ENCODE measurements around the gene CDKN1C.

CDKN1C gene

DNA sequence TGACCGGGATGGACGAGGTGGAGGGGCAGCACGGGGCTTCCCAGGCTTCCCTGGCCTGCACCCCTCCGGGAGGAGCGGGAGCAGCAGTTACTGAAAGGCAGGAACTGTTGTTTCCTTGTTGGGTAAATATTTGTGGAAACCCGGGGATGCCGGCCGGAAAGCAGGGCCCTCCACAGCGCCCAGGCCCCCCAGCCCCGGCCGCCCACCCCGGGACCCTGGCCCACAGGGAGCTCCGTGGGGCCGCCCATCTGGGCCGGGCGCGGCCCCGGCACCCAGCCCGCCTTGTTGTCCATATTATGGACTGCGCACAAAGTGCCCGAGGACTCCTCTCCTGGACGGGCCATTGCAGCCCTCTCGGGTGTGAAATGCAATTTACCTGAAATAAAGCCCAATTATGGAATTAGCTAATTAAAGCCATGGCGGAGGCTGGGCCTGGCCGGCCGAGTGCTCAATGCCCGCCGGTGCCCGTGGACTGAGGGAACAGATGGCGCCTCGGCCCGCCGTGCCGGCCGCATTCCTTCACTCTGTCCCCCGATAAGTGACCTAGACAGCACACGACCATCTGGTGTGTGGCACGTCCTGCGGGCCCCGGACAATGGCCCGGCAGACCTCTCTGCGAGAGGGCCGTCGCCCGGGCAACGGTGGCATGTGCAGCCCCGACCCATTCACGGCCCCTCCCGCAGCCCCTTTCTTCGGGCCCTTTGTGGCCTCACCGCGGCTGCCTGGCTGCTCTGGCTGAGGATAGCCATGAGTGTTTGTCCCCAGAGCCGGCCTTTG lies 35.4 kb downstream of the CDKN1C start:
- TF ChIP-seq, protein P1, sequence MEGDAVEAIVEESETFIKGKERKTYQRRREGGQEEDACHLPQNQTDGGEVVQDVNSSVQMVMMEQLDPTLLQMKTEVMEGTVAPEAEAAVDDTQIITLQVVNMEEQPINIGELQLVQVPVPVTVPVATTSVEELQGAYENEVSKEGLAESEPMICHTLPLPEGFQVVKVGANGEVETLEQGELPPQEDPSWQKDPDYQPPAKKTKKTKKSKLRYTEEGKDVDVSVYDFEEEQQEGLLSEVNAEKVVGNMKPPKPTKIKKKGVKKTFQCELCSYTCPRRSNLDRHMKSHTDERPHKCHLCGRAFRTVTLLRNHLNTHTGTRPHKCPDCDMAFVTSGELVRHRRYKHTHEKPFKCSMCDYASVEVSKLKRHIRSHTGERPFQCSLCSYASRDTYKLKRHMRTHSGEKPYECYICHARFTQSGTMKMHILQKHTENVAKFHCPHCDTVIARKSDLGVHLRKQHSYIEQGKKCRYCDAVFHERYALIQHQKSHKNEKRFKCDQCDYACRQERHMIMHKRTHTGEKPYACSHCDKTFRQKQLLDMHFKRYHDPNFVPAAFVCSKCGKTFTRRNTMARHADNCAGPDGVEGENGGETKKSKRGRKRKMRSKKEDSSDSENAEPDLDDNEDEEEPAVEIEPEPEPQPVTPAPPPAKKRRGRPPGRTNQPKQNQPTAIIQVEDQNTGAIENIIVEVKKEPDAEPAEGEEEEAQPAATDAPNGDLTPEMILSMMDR (IDR thresholded peaks at IDR 0.05; ENCODE audit: insufficient read depth, low read length, missing control alignments): no peak
- DNase-seq (ENCODE audit: low read depth, low spot score): no peak
- H3K4me3 ChIP-seq (ENCODE audit: low read depth, low read length): no peak overlapping the region
- CTCF ChIA-PET: interaction anchor here (0.7 kb wide), 1 partner anchor 8 kb away, joined by 3 read pairs; no protein-coding TSS in a partner anchor
- POLR2A ChIA-PET: interaction anchor here (0.6 kb wide), 1 partner anchor 26 kb away, joined by 3 read pairs; no protein-coding TSS in a partner anchor

DNA sequence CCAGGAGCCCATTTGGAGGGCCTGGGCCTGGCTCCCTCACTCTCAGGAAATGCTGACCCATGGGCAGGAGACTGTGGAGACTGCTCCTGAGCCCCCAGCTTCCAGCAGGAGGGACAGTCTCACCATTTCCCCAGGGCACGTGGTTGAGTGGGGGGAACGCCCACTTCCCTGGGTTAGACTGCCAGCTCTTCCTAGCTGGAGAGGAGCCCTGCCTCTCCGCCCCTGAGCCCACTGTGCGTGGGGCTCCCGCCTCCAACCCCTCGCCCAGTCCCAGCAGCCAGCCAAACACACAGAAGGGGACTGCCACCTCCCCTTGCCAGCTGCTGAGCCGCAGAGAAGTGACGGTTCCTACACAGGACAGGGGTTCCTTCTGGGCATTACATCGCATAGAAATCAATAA lies 37.1 kb downstream of the CDKN1C start:
- TF ChIP-seq, protein P1 (IDR thresholded peaks at IDR 0.05; ENCODE audit: insufficient read depth, low read length, missing control alignments): no peak
- no peak overlapping the region for H3K4me3 ChIP-seq (ENCODE audit: low read depth, low read length)
- no peak for DNase-seq (ENCODE audit: low read depth, low spot score)
- CTCF ChIA-PET: no interaction called here
- POLR2A ChIA-PET: no interaction called here

DNA sequence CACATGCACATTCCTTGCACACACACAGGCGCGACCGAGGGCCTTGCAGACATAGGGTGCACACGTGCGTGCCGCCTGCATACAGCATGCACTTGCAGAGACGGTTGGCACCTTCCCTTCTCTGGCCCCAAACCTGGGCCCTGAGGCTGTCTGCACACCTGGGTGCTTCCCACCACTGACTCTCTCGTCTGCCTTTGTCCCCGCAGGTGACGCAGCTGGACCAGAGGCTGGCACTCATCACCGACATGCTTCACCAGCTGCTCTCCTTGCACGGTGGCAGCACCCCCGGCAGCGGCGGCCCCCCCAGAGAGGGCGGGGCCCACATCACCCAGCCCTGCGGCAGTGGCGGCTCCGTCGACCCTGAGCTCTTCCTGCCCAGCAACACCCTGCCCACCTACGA lies 38.0 kb downstream of the CDKN1C start:
- DNase-seq (ENCODE audit: low read depth, low spot score): no peak
- ChIA-PET CTCF (no interaction called here), POLR2A (no interaction called here)
- H3K4me3 ChIP-seq (ENCODE audit: low read depth, low read length): no peak overlapping the region
- TF ChIP-seq, protein P1 (IDR thresholded peaks at IDR 0.05; ENCODE audit: insufficient read depth, low read length, missing control alignments): no peak

DNA sequence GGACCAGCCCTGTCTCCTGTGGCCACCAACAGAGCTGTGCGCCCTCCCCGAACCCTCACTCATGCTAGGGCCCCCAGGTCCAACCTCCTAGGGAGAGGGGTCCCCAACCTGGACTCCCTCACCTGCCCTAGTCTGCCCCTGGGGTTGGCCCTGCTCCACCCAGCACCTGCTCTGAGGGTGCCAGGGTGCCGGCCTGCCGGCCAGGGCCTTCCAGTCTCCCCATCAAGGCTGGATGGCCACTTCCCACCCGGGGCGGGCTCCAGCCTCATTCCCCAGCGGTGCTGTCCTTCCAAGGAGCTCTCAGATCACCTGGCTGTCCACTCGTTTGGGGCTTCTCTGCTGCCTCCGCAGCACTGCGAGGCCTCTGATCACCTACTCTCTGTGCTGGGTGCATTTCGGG lies 39.1 kb downstream of the CDKN1C start:
- TF ChIP-seq, protein P1 (IDR thresholded peaks at IDR 0.05; ENCODE audit: insufficient read depth, low read length, missing control alignments): no peak
- ChIA-PET CTCF (interaction anchor here (0.7 kb wide), 1 partner anchor 41 kb away, joined by 3 read pairs; no protein-coding TSS in a partner anchor), POLR2A (no interaction called here)
- H3K4me3 ChIP-seq (ENCODE audit: low read depth, low read length): no peak overlapping the region
- no peak for DNase-seq (ENCODE audit: low read depth, low spot score)

DNA sequence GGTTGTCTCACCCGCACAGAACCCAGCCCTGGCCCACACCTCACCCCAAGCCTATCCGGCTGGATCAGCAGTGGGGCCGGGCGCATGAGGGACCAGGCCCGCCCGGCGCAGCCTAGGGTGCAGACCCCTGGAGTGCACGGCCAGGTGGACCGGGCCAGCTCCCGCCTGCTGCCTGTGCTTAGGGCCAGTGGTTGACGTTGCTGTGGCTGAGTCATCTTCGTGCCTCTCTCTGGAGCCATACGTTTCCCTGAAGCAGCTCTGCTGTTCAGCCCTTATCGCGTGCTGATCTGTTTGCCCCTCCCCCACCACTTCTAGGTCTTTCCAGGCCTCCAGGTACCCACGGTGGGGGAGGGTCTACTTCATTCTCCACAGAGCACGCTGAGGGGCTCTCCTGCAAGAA lies 39.5 kb downstream of the CDKN1C start:
- ChIA-PET POLR2A (no interaction called here), CTCF (no interaction called here)
- TF ChIP-seq, protein P1 (IDR thresholded peaks at IDR 0.05; ENCODE audit: insufficient read depth, low read length, missing control alignments): no peak
- DNase-seq (ENCODE audit: low read depth, low spot score): no peak
- no peak overlapping the region for H3K4me3 ChIP-seq (ENCODE audit: low read depth, low read length)

DNA sequence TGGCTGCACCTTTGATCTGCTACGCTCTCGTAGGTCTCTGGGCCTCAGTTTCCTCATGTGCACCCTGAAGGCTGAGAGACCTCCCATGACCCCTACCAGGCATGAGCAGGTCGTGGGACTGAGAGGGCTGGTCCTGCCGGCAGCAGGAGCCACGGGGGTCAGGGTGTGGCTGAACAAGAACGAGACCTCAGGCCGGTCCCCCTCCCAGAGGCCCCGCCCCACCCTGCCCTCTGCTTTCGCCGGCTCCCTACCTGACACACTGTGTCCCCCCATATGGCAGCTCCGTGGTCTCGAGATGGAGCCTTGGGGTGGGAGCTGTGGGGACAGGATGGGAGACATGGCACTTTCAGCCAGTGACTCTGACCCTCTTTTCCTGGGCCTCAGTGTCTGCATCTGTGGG lies 40.6 kb downstream of the CDKN1C start:
- DNase-seq (ENCODE audit: low read depth, low spot score): no peak
- POLR2A ChIA-PET: no interaction called here
- CTCF ChIA-PET: no interaction called here
- TF ChIP-seq, protein P1 (IDR thresholded peaks at IDR 0.05; ENCODE audit: insufficient read depth, low read length, missing control alignments): no peak
- no peak overlapping the region for H3K4me3 ChIP-seq (ENCODE audit: low read depth, low read length)

Data from AG04449 (cell line).